Measurements from ENCODE around the gene PTPRM. TPM values are rescaled to one million over a fixed set of nuclear protein-coding genes. Genes with fewer than 3 reads are reported as not detected.

The PTPRM gene
- polyA plus RNA-seq, 1 donor from 2014 or later, result 126 TPM

GRCh38 chr18:7575465-7576028, 8.4 kb downstream of the PTPRM start:
- H3K9me3 ChIP-seq (ENCODE audit: low read length), result no peaks in the 10 kb centered on the region
- no peaks in the 10 kb centered on the region for H3K27me3 ChIP-seq (ENCODE audit: insufficient read depth, low read depth, low read length)
- no peak overlapping the region for H2AFZ ChIP-seq (ENCODE audit: low read depth, low read length)
- H3K79me2 ChIP-seq (replicated peaks; ENCODE audit: insufficient read depth, low read length), result peaks cover 24% of the 10 kb centered on the region
- no peak overlapping the region for H3K4me2 ChIP-seq (ENCODE audit: low read length)
- no peak overlapping the region for H3K9ac ChIP-seq (ENCODE audit: low read length)
- H3K9me2 ChIP-seq (ENCODE audit: insufficient read depth, low read length), result no peaks in the 10 kb centered on the region
- no peaks in the 10 kb centered on the region for H3K36me3 ChIP-seq (ENCODE audit: insufficient read depth, low read length)
- H3F3A ChIP-seq (ENCODE audit: insufficient read depth, low read length, poor library complexity, severe bottlenecking), result no peaks in the 10 kb centered on the region
- no peaks in the 10 kb centered on the region for H4K20me1 ChIP-seq (ENCODE audit: insufficient read depth)
- H3K4me3 ChIP-seq (ENCODE audit: low read length), result no peak overlapping the region
- no peak for TF ChIP-seq REST (IDR thresholded peaks at IDR 0.05; ENCODE audit: borderline replicate concordance)
- no peak for TF ChIP-seq CTCF (IDR thresholded peaks at IDR 0.05; ENCODE audit: poor library complexity, severe bottlenecking)
- no peak for TF ChIP-seq TAF1 (IDR thresholded peaks at IDR 0.05; ENCODE audit: low read depth)
- TF ChIP-seq SMC3 (conservative IDR thresholded peaks at IDR 0.05; ENCODE audit: poor library complexity), result peak; percentile 6
- no peak overlapping the region for H3K27ac ChIP-seq (ENCODE audit: low read length)

- Histone ChIP-seq H3K27ac (ENCODE audit: low read length) (no peak overlapping the region), H3K9ac (ENCODE audit: low read length) (no peak overlapping the region), H3K9me2 (ENCODE audit: insufficient read depth, low read length) (no peaks in the 10 kb centered on the region), H3K27me3 (ENCODE audit: insufficient read depth, low read depth, low read length) (no peaks in the 10 kb centered on the region), H3K9me3 (ENCODE audit: low read length) (no peaks in the 10 kb centered on the region), H4K20me1 (ENCODE audit: insufficient read depth) (no peaks in the 10 kb centered on the region), H3K79me2 (replicated peaks; ENCODE audit: insufficient read depth, low read length) (peaks cover 20% of the 10 kb centered on the region), H3K36me3 (ENCODE audit: insufficient read depth, low read length) (no peaks in the 10 kb centered on the region), H2AFZ (ENCODE audit: low read depth, low read length) (no peak overlapping the region), H3K4me2 (ENCODE audit: low read length) (no peak overlapping the region), H3K4me3 (ENCODE audit: low read length) (no peak overlapping the region), H3F3A (ENCODE audit: insufficient read depth, low read length, poor library complexity, severe bottlenecking) (no peaks in the 10 kb centered on the region)
- TF ChIP-seq TAF1 (IDR thresholded peaks at IDR 0.05; ENCODE audit: low read depth) (no peak), POLR2AphosphoS5 (IDR thresholded peaks at IDR 0.05) (no peak), RAD21 (conservative IDR thresholded peaks at IDR 0.05) (no peak), CTCF (IDR thresholded peaks at IDR 0.05; ENCODE audit: poor library complexity, severe bottlenecking) (no peak), SMC3 (conservative IDR thresholded peaks at IDR 0.05; ENCODE audit: poor library complexity) (no peak), EZH2 (IDR thresholded peaks at IDR 0.05; ENCODE audit: borderline replicate concordance, insufficient read depth, low read length, poor library complexity, severe bottlenecking) (no peak), MXI1 (conservative IDR thresholded peaks at IDR 0.05; ENCODE audit: poor library complexity, severe bottlenecking) (no peak), REST (IDR thresholded peaks at IDR 0.05; ENCODE audit: borderline replicate concordance) (no peak), EP300 (conservative IDR thresholded peaks at IDR 0.05; ENCODE audit: poor library complexity, severe bottlenecking) (no peak)
Observed at GRCh38 chr18:7576077-7576476, 9.0 kb downstream of the PTPRM start.
